HCT116 (cell line): Measurements from ENCODE around the gene ERC2. TPM values are rescaled to one million over a fixed set of nuclear protein-coding genes. Genes with fewer than 3 reads are reported as not detected.

ENCODE experiments used
- ATAC-seq: fragments of 200-7000 bp; cut with Tn5 transposase; 2 replicates; pipeline ENCODE4 v1.9.1; 2020; ENCODE audit warnings: mild to moderate bottlenecking, moderate library complexity
- BruUV-seq: library from RNA; stranded (reverse); fragments of 400-500 nt; replicated peaks from 2 replicates; lab custom pipeline; 2021; lab: Mats Ljungman, UMichigan
- CTCF ChIA-PET: fragments of 300-600 bp; sonication (Branson Sonifier 250); formaldehyde crosslinking; loops from one replicate; lab custom pipeline; 2021; ENCODE audit warnings: antibody characterized with exemption; lab: Charles Lee
- POLR2A ChIA-PET: fragments of 300-600, 350-600 bp; sonication (Branson Sonifier 250); formaldehyde crosslinking; loops from one replicate; lab custom pipeline; 2021; ENCODE audit warnings: antibody characterized with exemption; lab: Charles Lee
- RAD21 ChIA-PET, 2 experiments: fragments of 300-600 bp; sonication (Branson Sonifier 250); formaldehyde crosslinking; loops; one replicate each; lab custom pipeline; 2023; ENCODE audit warnings: low total read pairs in 2 of 2; ENCODE audit not compliant: uncharacterized antibody in 2 of 2, unreplicated experiment in 2 of 2, low non-redundant PET in 1 of 2; lab: Charles Lee
- DNase-seq: peaks from one replicate; pipeline ENCODE4 v3.0.0-alpha.2; 2010; ENCODE audit warnings: low read depth, low spot score
- H2AFZ ChIP-seq: fragments of 200-600 bp; shearing (Covaris generic), sonication (generic); 2 replicates; pipeline ENCODE4 v1.6.1; 2017; ENCODE audit warnings: low read depth, mixed run types, mixed read lengths, antibody characterized with exemption, low read length; ENCODE audit not compliant: poor library complexity, severe bottlenecking
- H3K27ac ChIP-seq: 2 replicates; pipeline ENCODE4 v1.5.1; 2012; ENCODE audit warnings: low read depth, low read length
- H3K27me3 ChIP-seq: fragments of 200-600 bp; sonication (generic); 2 replicates; pipeline ENCODE4 v1.6.1; 2016; ENCODE audit warnings: mixed run types, low read length, mixed read lengths; ENCODE audit not compliant: insufficient read depth
- H3K36me3 ChIP-seq, 2 experiments: fragments of 200-500 bp in 1 of 2; fragments of 200-600 bp in 1 of 2; sonication (Bioruptor generic) in 1 of 2; sonication (generic) in 1 of 2; 2 replicates each; pipeline versions ENCODE4 v1.5.1 to v1.6.1; 2014 to 2016; ENCODE audit warnings: low read length in 2 of 2, inconsistent platforms in 1 of 2, mixed read lengths in 1 of 2, mixed run types in 1 of 2; ENCODE audit not compliant: insufficient read depth in 2 of 2, control insufficient read depth in 1 of 2
- H3K4me1 ChIP-seq, 2 experiments: fragments of 200-600 bp in 1 of 2; sonication (generic) in 1 of 2; 2 replicates each; pipeline versions ENCODE4 v1.5.1 to v1.6.1; 2012 to 2017; ENCODE audit warnings: low read length in 2 of 2, inconsistent platforms in 1 of 2, mild to moderate bottlenecking in 1 of 2, mixed read lengths in 1 of 2, mixed run types in 1 of 2, moderate library complexity in 1 of 2; ENCODE audit not compliant: insufficient read depth in 2 of 2, control insufficient read depth in 1 of 2
- H3K4me2 ChIP-seq: fragments of 200-600 bp; sonication (generic); 2 replicates; pipeline ENCODE4 v1.6.1; 2017; ENCODE audit warnings: mixed run types, low read length, mixed read lengths
- H3K4me3 ChIP-seq, 2 experiments: fragments of 200-600 bp in 1 of 2; sonication (generic) in 1 of 2; replicated peaks in 1 of 2; 2 replicates each; pipeline ENCODE4 v1.5.1; 2011 to 2016; ENCODE audit warnings: low read length in 2 of 2, control low read depth in 1 of 2, low read depth in 1 of 2, mild to moderate bottlenecking in 1 of 2, mixed read lengths in 1 of 2, mixed run types in 1 of 2
- H3K79me2 ChIP-seq: fragments of 200-600 bp; sonication (generic); 2 replicates; pipeline ENCODE4 v1.6.1; 2017; ENCODE audit warnings: mild to moderate bottlenecking, mixed run types, low read length, moderate library complexity, mixed read lengths; ENCODE audit not compliant: insufficient read depth
- H3K9ac ChIP-seq: fragments of 200-600 bp; sonication (generic); 2 replicates; pipeline ENCODE4 v1.6.1; 2016; ENCODE audit warnings: low read length, mixed read lengths
- H3K9me2 ChIP-seq: fragments of 200-600 bp; sonication (generic), shearing (Covaris generic); 2 replicates; pipeline ENCODE4 v1.6.1; 2017; ENCODE audit warnings: mixed run types, mild to moderate bottlenecking, moderate library complexity; ENCODE audit not compliant: insufficient read depth
- H3K9me3 ChIP-seq, 2 experiments: fragments of 200-500 bp in 1 of 2; fragments of 200-600 bp in 1 of 2; sonication (Bioruptor generic) in 1 of 2; sonication (generic) in 1 of 2; 2 replicates each; pipeline ENCODE4 v1.6.1; 2014 to 2017; ENCODE audit warnings: low read length in 2 of 2, mixed read lengths in 2 of 2, inconsistent platforms in 1 of 2, low read depth in 1 of 2, mild to moderate bottlenecking in 1 of 2, mixed run types in 1 of 2, moderate library complexity in 1 of 2; ENCODE audit not compliant: control insufficient read depth in 1 of 2, insufficient read depth in 1 of 2
- H4K20me1 ChIP-seq: fragments of 200-600 bp; sonication (generic), shearing (Covaris generic); 2 replicates; pipeline ENCODE4 v1.6.1; 2017; ENCODE audit warnings: mixed run types, mild to moderate bottlenecking, moderate library complexity; ENCODE audit not compliant: insufficient read depth
- CEBPB ChIP-seq: IDR thresholded peaks from 2 replicates; pipeline ENCODE4 v1.6.1; 2012; ENCODE audit warnings: low read depth
- EGR1 ChIP-seq: IDR thresholded peaks from 2 replicates; pipeline ENCODE4 v1.6.1; 2012; ENCODE audit warnings: low read depth
- EZH2 ChIP-seq: fragments of 200-600 bp; sonication (generic); IDR thresholded peaks from 2 replicates; pipeline ENCODE4 v1.6.1; 2017; ENCODE audit warnings: antibody characterized with exemption, mixed run types
- FOSL1 ChIP-seq: IDR thresholded peaks from 2 replicates; pipeline ENCODE4 v1.6.1; 2012; ENCODE audit warnings: low read depth
- POLR2AphosphoS5 ChIP-seq: IDR thresholded peaks from 2 replicates; pipeline ENCODE4 v1.6.1; 2011; ENCODE audit warnings: mild to moderate bottlenecking, low read depth, low read length, moderate library complexity
- REST ChIP-seq: IDR thresholded peaks from 2 replicates; pipeline ENCODE4 v1.6.1; 2012; ENCODE audit warnings: low read depth
- SP1 ChIP-seq: IDR thresholded peaks from 2 replicates; pipeline ENCODE4 v1.6.1; 2012; ENCODE audit warnings: low read depth
- SRF ChIP-seq: IDR thresholded peaks from 2 replicates; pipeline ENCODE4 v1.6.1; 2012; ENCODE audit warnings: low read depth
- YY1 ChIP-seq: IDR thresholded peaks from 2 replicates; pipeline ENCODE4 v1.6.1; 2011; ENCODE audit warnings: low read length, low read depth, moderate library complexity, mild to moderate bottlenecking; ENCODE audit not compliant: insufficient replicate concordance; ENCODE audit errors: extremely low read depth
- ZFX ChIP-seq: fragments of 450-650 bp; IDR thresholded peaks from 2 replicates; pipeline ENCODE4 v1.6.1; 2017
- ZNF274 ChIP-seq: fragments of 200-500 bp; sonication (Bioruptor generic); IDR thresholded peaks from 2 replicates; pipeline ENCODE4 v1.6.1; 2014; ENCODE audit warnings: mild to moderate bottlenecking, low read depth, low read length, inconsistent platforms
- intact Hi-C: fragments of 100-400 bp; cut with micrococcal nuclease; formaldehyde crosslinking; loops from 2 replicates; pipeline ENCODE4 v1.10.0; 2022
- total RNA-seq: library from RNA; stranded (reverse); gene quantifications from one replicate; pipeline ENCODE4 v1.2.1, GENCODE V29; 2021; ENCODE audit not compliant: unreplicated experiment
- TF ChIP-seq, protein P1 (sequence below), 3 experiments: fragments of 200-600 bp in 1 of 3; sonication (generic) in 1 of 3; IDR thresholded peaks in 2 of 3; conservative IDR thresholded peaks in 1 of 3; 2 replicates each; pipeline ENCODE4 v1.5.1; 2012 to 2017; ENCODE audit warnings: low read depth in 2 of 3, low read length in 2 of 3, antibody characterized with exemption in 1 of 3, borderline replicate concordance in 1 of 3, control low read depth in 1 of 3, mild to moderate bottlenecking in 1 of 3, mixed read lengths in 1 of 3, mixed run types in 1 of 3, moderate library complexity in 1 of 3; ENCODE audit not compliant: insufficient read depth in 1 of 3
- TF ChIP-seq, protein P2 (sequence below): IDR thresholded peaks from 2 replicates; pipeline ENCODE4 v1.6.1; 2012

The ERC2 gene
- total RNA-seq, 1 experiment from 2014 or later = not detected

DNA sequence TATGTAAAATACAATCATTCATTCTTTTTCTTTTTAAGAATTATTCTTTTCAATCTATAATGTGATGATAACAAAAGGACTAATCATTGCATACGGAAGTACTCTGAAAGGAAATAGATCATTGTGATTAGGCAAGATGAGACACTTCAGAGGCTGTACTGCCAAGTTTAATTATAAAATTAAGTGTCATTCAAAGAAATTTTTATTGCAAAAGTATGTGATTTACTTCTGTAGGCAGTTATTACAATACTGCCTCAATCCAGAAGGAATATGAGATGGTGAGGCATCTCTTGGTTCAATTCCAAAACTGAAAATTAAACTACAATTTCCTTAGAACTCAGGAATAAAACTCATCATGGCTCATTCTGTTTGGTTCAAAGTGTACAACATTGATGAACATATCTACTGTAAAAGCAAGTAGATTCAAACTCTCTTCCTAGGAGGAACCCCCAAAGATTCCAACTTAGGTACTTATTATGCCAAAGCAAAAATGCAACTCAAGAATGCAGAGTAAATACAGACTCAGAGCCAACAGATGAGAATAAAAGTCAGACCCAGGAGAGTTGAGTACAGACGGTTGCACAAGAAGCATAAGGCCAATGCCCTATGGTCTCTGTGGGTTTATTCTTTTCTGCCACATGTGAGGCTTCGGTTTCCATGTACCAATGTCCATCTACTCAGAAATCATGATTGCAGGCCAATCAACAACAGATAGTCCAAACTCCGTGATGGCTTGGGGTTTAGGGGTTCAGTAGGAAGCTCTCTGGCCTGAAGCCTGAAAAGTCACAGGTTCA, 862.6 kb downstream of the ERC2 start:
- no TSS peak for BruUV-seq
- ChIA-PET CTCF (no interaction called here), RAD21 (no interaction called here), POLR2A (no interaction called here)
- H3K36me3 ChIP-seq = no peaks in the 10 kb centered on the region
- intact Hi-C loops = no loop called here
- no peaks in the 10 kb centered on the region for H3K4me1 ChIP-seq
- no peaks in the 10 kb centered on the region for H4K20me1 ChIP-seq
- ATAC-seq (no peak), DNase-seq (no peak)
- no peak overlapping the region for H2AFZ ChIP-seq
- no peaks in the 10 kb centered on the region for H3K79me2 ChIP-seq
- H3K27ac ChIP-seq = no peak overlapping the region
- H3K4me2 ChIP-seq = no peak overlapping the region
- H3K4me3 ChIP-seq = no peak overlapping the region
- TF ChIP-seq POLR2AphosphoS5 = no peak
- TF ChIP-seq YY1 = no peak
- no peak for TF ChIP-seq EGR1
- TF ChIP-seq ZNF274 = no peak
- TF ChIP-seq CEBPB = no peak
- TF ChIP-seq ZFX = no peak
- TF ChIP-seq, all 23 proteins: peak for 0
- no peak overlapping the region for H3K9ac ChIP-seq
- H3K27me3 ChIP-seq = no peaks in the 10 kb centered on the region
- peaks cover 0 to 6% of the 10 kb centered on the region in 2 experiments; a peak in 2 of 4 replicates for H3K9me3 ChIP-seq
- no peaks in the 10 kb centered on the region for H3K9me2 ChIP-seq

- peaks cover 0 to 6% of the 10 kb centered on the region in 2 experiments; a peak in 2 of 4 replicates for H3K9me3 ChIP-seq
- intact Hi-C loops = no loop called here
- CTCF ChIA-PET = no interaction called here
- H4K20me1 ChIP-seq = no peaks in the 10 kb centered on the region
- no peak overlapping the region for H3K9ac ChIP-seq
- H3K79me2 ChIP-seq = no peaks in the 10 kb centered on the region
- no peaks in the 10 kb centered on the region for H3K36me3 ChIP-seq
- no peak overlapping the region for H3K4me3 ChIP-seq
- BruUV-seq = no TSS peak
- no peak overlapping the region for H3K27ac ChIP-seq
- RAD21 ChIA-PET = no interaction called here
- no peaks in the 10 kb centered on the region for H3K4me1 ChIP-seq
- H3K9me2 ChIP-seq = no peaks in the 10 kb centered on the region
- H3K4me2 ChIP-seq = no peak overlapping the region
- no peaks in the 10 kb centered on the region for H3K27me3 ChIP-seq
- DNase-seq (no peak), ATAC-seq (no peak)
- POLR2A ChIA-PET = no interaction called here
- H2AFZ ChIP-seq = no peak overlapping the region
- TF ChIP-seq, protein P1, sequence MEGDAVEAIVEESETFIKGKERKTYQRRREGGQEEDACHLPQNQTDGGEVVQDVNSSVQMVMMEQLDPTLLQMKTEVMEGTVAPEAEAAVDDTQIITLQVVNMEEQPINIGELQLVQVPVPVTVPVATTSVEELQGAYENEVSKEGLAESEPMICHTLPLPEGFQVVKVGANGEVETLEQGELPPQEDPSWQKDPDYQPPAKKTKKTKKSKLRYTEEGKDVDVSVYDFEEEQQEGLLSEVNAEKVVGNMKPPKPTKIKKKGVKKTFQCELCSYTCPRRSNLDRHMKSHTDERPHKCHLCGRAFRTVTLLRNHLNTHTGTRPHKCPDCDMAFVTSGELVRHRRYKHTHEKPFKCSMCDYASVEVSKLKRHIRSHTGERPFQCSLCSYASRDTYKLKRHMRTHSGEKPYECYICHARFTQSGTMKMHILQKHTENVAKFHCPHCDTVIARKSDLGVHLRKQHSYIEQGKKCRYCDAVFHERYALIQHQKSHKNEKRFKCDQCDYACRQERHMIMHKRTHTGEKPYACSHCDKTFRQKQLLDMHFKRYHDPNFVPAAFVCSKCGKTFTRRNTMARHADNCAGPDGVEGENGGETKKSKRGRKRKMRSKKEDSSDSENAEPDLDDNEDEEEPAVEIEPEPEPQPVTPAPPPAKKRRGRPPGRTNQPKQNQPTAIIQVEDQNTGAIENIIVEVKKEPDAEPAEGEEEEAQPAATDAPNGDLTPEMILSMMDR (IDR thresholded peaks at IDR 0.05 in 2 of 3, conservative IDR thresholded peaks at IDR 0.05 in 1 of 3; ENCODE audit: borderline replicate concordance in 1 of 3, insufficient read depth in 1 of 3, low read depth in 2 of 3, low read length in 2 of 3) = no peak
- no peak for TF ChIP-seq EZH2
- TF ChIP-seq ZNF274 = no peak
- no peak for TF ChIP-seq CEBPB
- no peak for TF ChIP-seq REST
- TF ChIP-seq, protein P2, sequence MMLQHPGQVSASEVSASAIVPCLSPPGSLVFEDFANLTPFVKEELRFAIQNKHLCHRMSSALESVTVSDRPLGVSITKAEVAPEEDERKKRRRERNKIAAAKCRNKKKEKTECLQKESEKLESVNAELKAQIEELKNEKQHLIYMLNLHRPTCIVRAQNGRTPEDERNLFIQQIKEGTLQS = no peak
- no peak for TF ChIP-seq SP1
- no peak for TF ChIP-seq ZFX
- no peak for TF ChIP-seq FOSL1
- TF ChIP-seq EGR1 = no peak
- no peak for TF ChIP-seq SRF
These were observed 863.4 kb downstream of the ERC2 start for GRCh38 chr3:55604846-55605245.
